Stimulated activated CD8-positive, alpha-beta memory T cell treated with anti-CD3 and anti-CD28 coated beads, Interleukin-4, amount 100 ng/mL, for 48 hours (primary cell): Measurements from ENCODE around the gene CLOCK.

ENCODE experiments used
- DNase-seq: peaks from one replicate; pipeline ENCODE4 v3.0.0-alpha.2; 2020

CLOCK gene

GRCh38 chr4:55468724-55469123, 78.0 kb downstream of the CLOCK start:
- DNase-seq = no peak

GRCh38 chr4:55466001-55466400, 80.7 kb downstream of the CLOCK start:
- DNase-seq = no peak

GRCh38 chr4:55458611-55459010, 88.1 kb downstream of the CLOCK start:
- no peak for DNase-seq

GRCh38 chr4:55458164-55458563, 88.5 kb downstream of the CLOCK start:
- no peak for DNase-seq

- no peak for DNase-seq
These were observed 96.1 kb downstream of the CLOCK start for GRCh38 chr4:55450566-55450965.

- no peak for DNase-seq
These were observed 98.9 kb downstream of the CLOCK start for GRCh38 chr4:55447831-55448230.

GRCh38 chr4:55447108-55447708, 99.5 kb downstream of the CLOCK start:
- no peak for DNase-seq

GRCh38 chr4:55446578-55446922, 100.2 kb downstream of the CLOCK start:
- no peak for DNase-seq

- DNase-seq = no peak
These were observed 100.7 kb downstream of the CLOCK start for GRCh38 chr4:55445921-55446577.

GRCh38 chr4:55444827-55445226, 101.9 kb downstream of the CLOCK start:
- no peak for DNase-seq

GRCh38 chr4:55442541-55442940, 104.2 kb downstream of the CLOCK start:
- no peak for DNase-seq

- DNase-seq = no peak
These were observed 105.9 kb downstream of the CLOCK start for GRCh38 chr4:55440786-55441185.

- no peak for DNase-seq
These were observed 107.7 kb downstream of the CLOCK start for GRCh38 chr4:55439023-55439422.

GRCh38 chr4:55438314-55438713, 108.4 kb downstream of the CLOCK start:
- no peak for DNase-seq

GRCh38 chr4:55437823-55438222, 108.9 kb downstream of the CLOCK start:
- no peak for DNase-seq

GRCh38 chr4:55437356-55437796, 109.3 kb downstream of the CLOCK start:
- no peak for DNase-seq

GRCh38 chr4:55435141-55435841, 111.4 kb downstream of the CLOCK start:
- DNase-seq = peak; percentile 36

- DNase-seq = no peak
These were observed 114.9 kb downstream of the CLOCK start for GRCh38 chr4:55431710-55432336.

GRCh38 chr4:55424791-55425190, 121.9 kb downstream of the CLOCK start:
- DNase-seq = no peak

GRCh38 chr4:55416176-55416575, 130.5 kb downstream of the CLOCK start:
- no peak for DNase-seq

- DNase-seq = no peak
These were observed 135.1 kb downstream of the CLOCK start for GRCh38 chr4:55411621-55412020.

GRCh38 chr4:55410431-55410830, 136.3 kb downstream of the CLOCK start:
- no peak for DNase-seq

- DNase-seq = no peak
These were observed 137.1 kb downstream of the CLOCK start for GRCh38 chr4:55409468-55410171.
